ENCODE results near the gene MAP3K20.
"Not testable (repeated sequence)": the region's sequence is repeated elsewhere in the genome, so short reads cannot be mapped to it uniquely, and the experiment has no call there.

Gene MAP3K20

GRCh38 chr2:173287594-173287993 lies 211.9 kb downstream of the MAP3K20 start:
- no peak for DNase-seq

DNA sequence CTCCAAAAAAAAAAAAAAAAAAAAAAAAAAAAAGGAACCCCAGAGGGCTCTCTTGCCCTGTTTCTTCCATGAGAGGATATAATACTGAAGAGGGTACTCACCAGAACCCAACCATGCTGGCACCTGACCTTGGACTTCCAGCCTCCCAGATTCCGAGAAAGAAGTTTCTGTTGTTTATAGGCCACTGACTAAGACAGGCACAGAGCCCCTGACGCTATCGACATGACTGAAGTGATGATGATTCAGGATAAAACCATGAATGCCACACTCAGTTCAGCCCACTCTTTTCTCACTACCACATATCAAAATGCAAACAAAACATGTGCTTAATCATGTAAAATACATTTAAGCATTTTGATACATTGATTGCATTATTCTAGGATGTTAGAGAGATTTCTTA lies 212.9 kb downstream of the MAP3K20 start:
- DNase-seq: peak; percentile 34 to 38

DNA sequence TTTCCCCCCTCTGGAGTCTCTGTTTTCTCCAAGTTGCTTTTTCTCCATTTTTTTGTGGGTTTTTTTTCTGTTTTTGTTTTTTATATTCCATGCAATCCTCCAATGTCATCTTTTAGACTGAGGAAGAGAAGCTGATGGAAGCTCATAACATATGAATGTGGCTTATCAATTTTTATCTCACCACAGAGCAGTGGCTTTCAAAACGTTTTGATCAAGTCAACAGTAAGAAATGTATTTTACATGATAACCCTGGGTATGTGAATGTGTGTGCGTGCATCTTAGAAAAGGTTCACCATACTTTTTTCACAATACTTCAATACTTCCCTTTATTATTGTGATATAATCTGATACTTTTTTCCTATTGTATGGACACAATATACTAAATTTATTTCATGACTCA lies 214.4 kb downstream of the MAP3K20 start:
- DNase-seq: no peak

- DNase-seq: no peak
Observed at GRCh38 chr2:173290518-173290917, 214.9 kb downstream of the MAP3K20 start.

GRCh38 chr2:173291412-173291811 lies 215.8 kb downstream of the MAP3K20 start:
- DNase-seq: no peak

DNA sequence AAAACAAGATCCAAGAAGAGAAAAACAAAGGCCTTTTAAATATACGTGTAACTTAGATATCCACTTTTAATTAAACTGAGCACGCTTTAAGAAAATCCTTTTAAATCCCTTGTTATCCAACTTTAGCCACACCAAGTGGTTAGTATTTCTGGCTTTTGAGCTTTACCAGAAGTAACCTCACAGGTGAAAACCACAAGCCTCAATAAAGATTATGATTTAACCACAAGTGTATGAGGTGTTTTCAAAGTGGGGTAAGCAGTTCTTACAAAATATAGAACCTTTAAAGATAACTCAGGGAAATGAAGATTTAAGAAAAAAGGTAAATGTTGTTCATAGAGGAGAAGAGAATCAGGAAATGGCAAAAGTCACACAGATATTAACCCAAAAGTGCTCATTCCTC lies 220.6 kb downstream of the MAP3K20 start:
- no peak for DNase-seq

GRCh38 chr2:173298536-173299097 lies 223.0 kb downstream of the MAP3K20 start:
- no peak for DNase-seq

GRCh38 chr2:173299764-173300163 lies 224.1 kb downstream of the MAP3K20 start:
- no peak for DNase-seq

DNA sequence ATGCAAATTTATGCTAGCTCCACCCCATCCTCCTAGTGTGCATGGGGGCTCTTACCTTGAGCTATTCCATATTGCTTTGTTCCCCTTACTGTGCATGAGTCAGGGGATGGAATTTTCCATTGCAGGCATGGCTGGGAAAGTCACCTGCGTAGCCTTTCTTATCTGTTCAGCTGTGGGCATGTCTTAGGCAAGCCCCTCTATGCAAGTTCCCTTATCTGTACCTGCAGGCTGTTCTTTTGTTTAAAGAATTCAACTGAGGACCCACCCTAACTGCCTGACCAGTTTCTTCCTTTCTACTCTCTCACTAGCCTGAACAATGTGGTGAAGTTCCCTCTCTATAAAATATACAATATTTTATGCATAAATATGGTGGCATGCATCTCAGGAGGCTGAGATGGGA lies 224.8 kb downstream of the MAP3K20 start:
- no peak for DNase-seq

DNA sequence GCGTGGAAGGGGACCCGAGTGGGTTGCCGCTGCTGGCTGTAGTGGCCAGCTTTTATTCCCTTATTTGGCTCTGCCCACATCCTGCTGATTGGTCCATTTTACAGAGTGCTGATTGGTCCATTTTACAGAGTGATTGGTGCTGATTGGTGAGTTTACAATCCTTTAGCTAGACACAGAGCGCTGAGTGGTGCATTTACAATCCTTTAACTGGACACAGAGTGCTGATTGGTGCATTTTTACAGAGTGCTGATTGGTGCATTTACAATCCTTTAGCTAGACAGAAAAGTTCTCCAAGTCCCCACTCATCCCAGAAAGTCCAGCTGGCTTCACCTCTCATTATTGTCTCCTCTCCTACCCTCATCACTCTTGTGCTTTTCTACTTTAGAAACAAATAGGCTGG lies 225.9 kb downstream of the MAP3K20 start:
- not testable (repeated sequence) for DNase-seq

DNA sequence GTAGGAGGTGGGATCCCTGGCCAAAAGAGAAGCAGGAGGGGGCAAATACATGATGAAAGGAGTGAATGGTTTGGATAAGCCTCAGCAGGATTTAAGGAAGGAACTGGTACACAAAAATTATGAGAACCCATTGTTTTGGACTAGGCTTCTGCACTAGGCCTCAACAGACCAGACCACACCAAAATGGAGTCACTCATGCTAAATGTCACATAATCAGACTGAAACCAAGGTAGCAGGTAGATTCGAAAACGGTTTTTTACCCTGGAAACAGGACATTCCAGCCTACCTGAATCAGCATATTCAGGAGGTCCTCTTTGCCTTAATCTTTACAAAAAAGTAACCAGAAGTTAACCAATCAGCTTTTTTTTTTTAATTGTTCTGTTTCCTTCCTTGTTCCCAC lies 229.7 kb downstream of the MAP3K20 start:
- no peak for DNase-seq

DNA sequence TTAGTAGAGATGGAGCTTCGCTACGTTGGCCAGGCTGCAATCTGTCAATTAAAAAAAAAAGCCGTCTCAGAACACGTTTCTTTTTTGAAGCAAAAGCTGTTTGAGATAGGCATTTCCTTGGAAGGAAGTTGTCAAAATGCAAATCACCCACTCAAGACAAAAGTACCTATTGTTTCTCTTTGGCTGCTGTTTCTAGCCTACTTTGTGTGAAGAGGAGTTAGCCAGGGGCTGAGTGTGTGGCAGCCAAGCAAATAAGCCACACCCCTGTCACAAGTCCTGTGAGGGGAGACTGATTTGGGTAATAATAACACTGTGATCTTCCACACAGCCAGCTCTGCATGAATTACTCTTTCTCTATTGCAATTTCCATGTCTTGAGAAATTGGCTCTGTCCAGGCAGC lies 231.6 kb downstream of the MAP3K20 start:
- no peak for DNase-seq

DNA sequence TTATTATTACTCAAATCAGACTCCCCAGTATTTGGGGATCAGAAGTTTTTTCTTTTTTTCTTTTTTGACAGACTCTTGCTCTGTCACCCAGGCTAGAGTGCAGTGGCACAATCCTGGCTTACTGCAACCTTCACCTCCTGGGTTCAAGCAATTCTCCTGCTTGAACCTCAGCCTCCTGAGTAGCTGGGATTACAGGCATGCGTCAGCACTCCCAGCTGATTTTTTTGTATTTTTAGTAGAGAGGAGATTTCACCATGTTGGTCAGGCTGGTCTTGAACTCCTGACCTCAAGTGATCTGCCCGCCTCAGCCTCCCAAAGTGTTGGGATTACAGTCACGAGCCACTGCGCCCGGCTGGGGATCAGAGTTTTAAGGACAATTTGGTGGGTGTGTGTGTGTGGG lies 233.7 kb downstream of the MAP3K20 start:
- DNase-seq: not testable (repeated sequence)

DNA sequence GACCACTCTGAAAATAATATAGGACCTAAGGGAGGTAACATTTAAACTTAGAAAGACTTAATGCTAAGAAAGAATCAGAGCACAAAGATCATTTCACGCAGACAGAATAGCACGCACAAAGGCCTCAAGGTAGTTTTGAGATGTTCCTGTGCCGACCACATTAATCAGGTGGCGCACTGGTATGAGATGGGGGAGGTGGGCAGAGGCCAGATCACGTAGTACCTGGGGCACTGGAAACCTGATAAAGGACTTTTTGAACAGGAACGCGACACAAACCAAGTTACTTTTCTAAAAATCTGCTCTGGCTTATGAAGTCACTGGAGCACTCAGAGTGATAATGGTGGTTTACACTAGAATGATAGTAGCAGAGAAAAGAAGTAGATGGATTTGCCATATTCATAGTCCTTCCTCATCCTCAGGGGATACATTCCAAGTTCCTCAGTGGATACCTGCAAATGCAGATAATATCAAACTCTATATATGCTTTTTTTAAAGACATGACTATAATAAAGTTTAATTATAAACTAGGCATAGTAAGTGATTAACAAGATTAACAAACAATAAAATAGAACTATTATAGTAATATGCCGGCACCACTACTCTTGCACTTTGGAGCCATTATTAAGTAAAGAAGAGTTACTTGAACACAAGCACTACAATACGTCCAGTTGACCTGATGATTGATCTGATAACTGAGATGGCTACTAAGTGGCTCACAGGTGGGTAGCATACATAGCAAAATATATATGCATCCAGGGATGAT lies 236.4 kb downstream of the MAP3K20 start:
- DNase-seq: no peak

All from activated CD4-positive, alpha-beta T cell treated with anti-CD3 and anti-CD28 coated beads, Interleukin-2, amount 50 U/mL, for 48 hours (primary cell).